MM.1S (cell line): Measurements from ENCODE around the gene CPEB4.

Experiments used
- DNase-seq: peaks from one replicate; pipeline ENCODE4 v3.0.0-alpha.2; 2015
- H2AFZ ChIP-seq: fragments of 300-600 bp; sonication (generic); 2 replicates; pipeline ENCODE4 v1.6.0; 2016; ENCODE audit warnings: antibody characterized with exemption, low read length
- H3F3A ChIP-seq: fragments of 300-600 bp; sonication (generic); 2 replicates; pipeline ENCODE4 v1.6.1; 2016; ENCODE audit warnings: mild to moderate bottlenecking, antibody characterized with exemption, low read length, moderate library complexity, mixed read lengths; ENCODE audit not compliant: insufficient read depth
- H3K27ac ChIP-seq: fragments of 300-600 bp; sonication (generic); 2 replicates; pipeline ENCODE4 v1.5.1; 2016; ENCODE audit warnings: mild to moderate bottlenecking, low read length
- H3K27me3 ChIP-seq: fragments of 300-600 bp; sonication (generic); replicated peaks from 2 replicates; pipeline ENCODE4 v1.6.0; 2016; ENCODE audit warnings: low read length; ENCODE audit not compliant: insufficient read depth
- H3K36me3 ChIP-seq: fragments of 300-600 bp; sonication (generic); replicated peaks from 2 replicates; pipeline ENCODE4 v1.6.1; 2016; ENCODE audit warnings: mild to moderate bottlenecking, low read length, mixed read lengths; ENCODE audit not compliant: insufficient read depth
- H3K4me1 ChIP-seq: fragments of 300-600 bp; sonication (generic); 2 replicates; pipeline ENCODE4 v1.6.1; 2016; ENCODE audit warnings: low read length, mixed read lengths
- H3K4me2 ChIP-seq: fragments of 300-600 bp; sonication (generic); 2 replicates; pipeline ENCODE4 v1.6.0; 2016; ENCODE audit warnings: low read depth, low read length
- H3K4me3 ChIP-seq: fragments of 300-600 bp; sonication (generic); 2 replicates; pipeline ENCODE4 v1.5.1; 2016; ENCODE audit warnings: low read length, mixed read lengths
- H3K79me2 ChIP-seq: fragments of 300-600 bp; sonication (generic); 2 replicates; pipeline ENCODE4 v1.6.1; 2016; ENCODE audit warnings: mixed run types, low read length, mixed read lengths
- H3K9ac ChIP-seq: fragments of 300-600 bp; sonication (generic); 2 replicates; pipeline ENCODE4 v1.6.1; 2016; ENCODE audit warnings: low read length, mixed read lengths
- H3K9me2 ChIP-seq: fragments of 300-600 bp; sonication (generic); replicated peaks from 2 replicates; pipeline ENCODE4 v1.6.1; 2016; ENCODE audit warnings: mild to moderate bottlenecking, low read length, mixed read lengths; ENCODE audit not compliant: insufficient read depth
- H3K9me3 ChIP-seq: fragments of 300-600 bp; sonication (generic); replicated peaks from 2 replicates; pipeline ENCODE4 v1.6.1; 2016; ENCODE audit warnings: mild to moderate bottlenecking, low read length, mixed read lengths; ENCODE audit not compliant: insufficient read depth
- H4K20me1 ChIP-seq: fragments of 300-600 bp; sonication (generic); 2 replicates; pipeline ENCODE4 v1.6.1; 2016; ENCODE audit warnings: mild to moderate bottlenecking, low read length, moderate library complexity, mixed read lengths; ENCODE audit not compliant: insufficient read depth
- CTCF ChIP-seq: fragments of 300-600 bp; sonication (generic); IDR thresholded peaks from 2 replicates; pipeline ENCODE4 v1.5.1; 2016; ENCODE audit warnings: antibody characterized with exemption, low read length, mixed read lengths
- EZH2 ChIP-seq: fragments of 300-600 bp; sonication (generic); optimal IDR thresholded peaks from 2 replicates; pipeline ENCODE3; 2017; ENCODE audit warnings: low read depth, mild to moderate bottlenecking, antibody characterized with exemption, low read length, mixed read lengths
- EZH2phosphoT487 ChIP-seq: fragments of 300-600 bp; sonication (generic); IDR thresholded peaks from 2 replicates; pipeline ENCODE4 v1.6.1; 2018; ENCODE audit warnings: antibody characterized with exemption, low read length

CPEB4 gene

DNA sequence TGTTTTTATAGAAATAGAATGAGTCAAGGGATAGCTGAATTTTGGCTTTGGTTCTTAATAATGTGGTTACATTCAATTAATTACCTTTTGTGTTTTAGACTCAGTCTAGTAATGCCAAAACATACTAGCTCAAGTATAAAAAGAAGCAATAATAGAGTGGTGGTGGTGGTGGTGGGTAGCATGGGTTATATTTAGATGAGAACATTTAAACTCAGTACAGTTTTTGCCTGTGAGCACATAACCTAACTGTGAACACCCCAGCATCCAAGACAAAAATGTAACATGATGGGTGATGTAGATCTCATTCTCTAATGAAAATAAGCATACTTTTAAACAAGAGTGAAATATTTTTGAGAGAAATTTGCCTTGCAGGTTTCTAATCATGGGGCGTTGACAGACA lies 14.2 kb downstream of the CPEB4 start:
- H3K4me2 ChIP-seq, result peak overlapping the region; percentile 90
- H3K9ac ChIP-seq, result peak overlapping the region; percentile 55
- H3K36me3 ChIP-seq, result no peaks in the 10 kb centered on the region; the same call in 1 of the 2 replicates
- H3K4me3 ChIP-seq, result peak overlapping the region; percentile 36
- no peaks in the 10 kb centered on the region for H3K27me3 ChIP-seq
- no peaks in the 10 kb centered on the region; the same call in 1 of the 2 replicates for H4K20me1 ChIP-seq
- H3F3A ChIP-seq, result peaks cover 74% of the 10 kb centered on the region
- no peaks in the 10 kb centered on the region for H3K9me3 ChIP-seq
- TF ChIP-seq EZH2 (no peak), EZH2phosphoT487 (no peak), CTCF (no peak)
- peak overlapping the region; percentile 90 for H3K27ac ChIP-seq
- H3K79me2 ChIP-seq, result peaks cover 100% of the 10 kb centered on the region
- peaks cover 74% of the 10 kb centered on the region for H3K4me1 ChIP-seq
- H3K9me2 ChIP-seq, result no peaks in the 10 kb centered on the region
- peak; percentile 17 for DNase-seq
- no peak overlapping the region for H2AFZ ChIP-seq

DNA sequence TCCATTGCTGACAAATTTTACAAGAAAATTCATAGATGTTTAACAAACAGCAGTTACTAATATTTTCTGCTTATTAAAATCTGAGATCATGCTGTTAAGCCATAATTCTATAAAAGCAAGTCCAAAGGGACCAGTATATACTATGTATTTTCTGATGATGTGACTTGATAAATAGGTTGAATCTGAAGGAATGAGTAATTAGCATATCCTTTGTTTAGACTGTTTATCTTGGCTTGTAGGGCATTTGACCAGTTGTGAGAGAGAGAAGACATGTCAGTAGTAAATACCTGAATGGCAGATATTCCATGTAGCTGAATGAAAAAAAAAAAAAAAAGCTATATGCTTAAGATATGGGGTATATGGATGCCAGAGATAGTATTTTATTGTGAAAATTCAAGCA lies 14.6 kb downstream of the CPEB4 start:
- H3K4me2 ChIP-seq, result peak overlapping the region; percentile 90
- TF ChIP-seq EZH2phosphoT487 (no peak), CTCF (no peak), EZH2 (no peak)
- peak overlapping the region; percentile 90 for H3K27ac ChIP-seq
- peaks cover 78% of the 10 kb centered on the region for H3K4me1 ChIP-seq
- H2AFZ ChIP-seq, result no peak overlapping the region
- peak overlapping the region; percentile 36 for H3K4me3 ChIP-seq
- no peaks in the 10 kb centered on the region; the same call in 1 of the 2 replicates for H4K20me1 ChIP-seq
- no peaks in the 10 kb centered on the region for H3K9me2 ChIP-seq
- peak overlapping the region; percentile 55 for H3K9ac ChIP-seq
- no peaks in the 10 kb centered on the region; the same call in 1 of the 2 replicates for H3K36me3 ChIP-seq
- peak; percentile 6 for DNase-seq
- peaks cover 100% of the 10 kb centered on the region for H3K79me2 ChIP-seq
- peaks cover 76% of the 10 kb centered on the region for H3F3A ChIP-seq
- H3K27me3 ChIP-seq, result no peaks in the 10 kb centered on the region
- no peaks in the 10 kb centered on the region for H3K9me3 ChIP-seq

- H3K27ac ChIP-seq, result peak overlapping the region; percentile 90
- DNase-seq, result peak; percentile 64
- H3K9me2 ChIP-seq, result no peaks in the 10 kb centered on the region
- H3K36me3 ChIP-seq, result no peaks in the 10 kb centered on the region; the same call in 1 of the 2 replicates
- peak overlapping the region; percentile 90 for H3K4me2 ChIP-seq
- H3K27me3 ChIP-seq, result no peaks in the 10 kb centered on the region
- H3F3A ChIP-seq, result peaks cover 84% of the 10 kb centered on the region
- no peaks in the 10 kb centered on the region for H4K20me1 ChIP-seq
- no peak for TF ChIP-seq EZH2phosphoT487
- TF ChIP-seq CTCF, result no peak
- no peak for TF ChIP-seq EZH2
- H3K9ac ChIP-seq, result peak overlapping the region; percentile 55
- H2AFZ ChIP-seq, result no peak overlapping the region
- peaks cover 100% of the 10 kb centered on the region for H3K79me2 ChIP-seq
- no peaks in the 10 kb centered on the region for H3K9me3 ChIP-seq
- H3K4me1 ChIP-seq, result peaks cover 82% of the 10 kb centered on the region
- peak overlapping the region; percentile 36 for H3K4me3 ChIP-seq
Observed at GRCh38 chr5:173903396-173904140, 15.4 kb downstream of the CPEB4 start.
